Natural killer cell (primary cell): ENCODE results near the gene C19orf25. TPM values are rescaled to one million over a fixed set of nuclear protein-coding genes. Genes with fewer than 3 reads are reported as not detected.

ENCODE experiments used
- ATAC-seq, 3 donors: fragments of 150-1000 bp in 2 of 3; fragments of 200-7000 bp in 1 of 3; cut with Tn5 transposase; 1 replicate in 1 of 3; 2 replicates in 2 of 3; pipeline ENCODE4 v1.10.0; 2021; ENCODE audit warnings: mild to moderate bottlenecking in 2 of 3, moderate library complexity in 2 of 3
- DNase-seq, 2 donors: peaks; one replicate each; pipeline versions ENCODE4 v3.0.0 to v3.0.0-alpha.2; 2013 to 2021; ENCODE audit warnings: mixed read lengths in 1 of 2
- H3K27ac ChIP-seq: one replicate; pipeline ENCODE4 v1.5.1; 2013; ENCODE audit warnings: mild to moderate bottlenecking, low read length
- H3K27me3 ChIP-seq: one replicate; pipeline ENCODE4 v1.6.1; 2013; ENCODE audit warnings: low read length; ENCODE audit not compliant: control insufficient read depth, insufficient read depth
- H3K36me3 ChIP-seq: one replicate; pipeline ENCODE4 v1.6.1; 2013; ENCODE audit warnings: low read length; ENCODE audit not compliant: control insufficient read depth, insufficient read depth
- H3K4me1 ChIP-seq: one replicate; pipeline ENCODE4 v1.6.1; 2013; ENCODE audit warnings: low read length; ENCODE audit not compliant: control insufficient read depth, insufficient read depth
- H3K4me3 ChIP-seq: one replicate; pipeline ENCODE4 v1.5.1; 2013; ENCODE audit warnings: low read length
- H3K9me3 ChIP-seq: one replicate; pipeline ENCODE4 v1.6.1; 2013; ENCODE audit warnings: low read length; ENCODE audit not compliant: control insufficient read depth, insufficient read depth
- H3K27ac Mint-ChIP-seq, 2 donors: one replicate each; pipeline ENCODE4 v1.8.0; 2022; ENCODE audit warnings: mild to moderate bottlenecking in 2 of 2, mixed read lengths in 2 of 2, moderate library complexity in 1 of 2
- H3K27me3 Mint-ChIP-seq, 2 donors: one replicate each; pipeline ENCODE4 v1.8.0; 2022; ENCODE audit warnings: low read depth in 2 of 2, mixed read lengths in 2 of 2
- H3K36me3 Mint-ChIP-seq: one replicate; pipeline ENCODE4 v1.8.0; 2022; ENCODE audit warnings: mixed read lengths
- H3K4me1 Mint-ChIP-seq, 2 donors: one replicate each; pipeline ENCODE4 v1.8.0; 2022; ENCODE audit warnings: mixed read lengths in 2 of 2
- H3K4me3 Mint-ChIP-seq: one replicate; pipeline ENCODE4 v1.8.0; 2022; ENCODE audit warnings: mild to moderate bottlenecking, moderate library complexity, mixed read lengths
- H3K9me3 Mint-ChIP-seq, 2 donors: one replicate each; pipeline ENCODE4 v1.8.0; 2022; ENCODE audit warnings: mixed read lengths in 2 of 2
- CTCF ChIP-seq: fragments of 200-600 bp; IDR thresholded peaks from one replicate; pipeline ENCODE4 v1.8.0; 2022; ENCODE audit warnings: antibody characterized with exemption
- WGBS: methylation state at CpG from one replicate; pipeline ENCODE4 v1.1.7; 2013; ENCODE audit warnings: missing lambda C conversion rate; ENCODE audit not compliant: insufficient coverage; 5-methylcytosine and 5-hydroxymethylcytosine counted together
- intact Hi-C: fragments of 100-400 bp; cut with micrococcal nuclease; formaldehyde crosslinking; loops from one replicate; pipeline ENCODE4 v1.14.2; 2022
- total RNA-seq, 4 donors: library from RNA; stranded (reverse); fragments of 120-200 nt in 1 of 4; gene quantifications; one replicate each; pipeline versions ENCODE4 v1.2.3 to v1.2.4, GENCODE V29; 2013 to 2022

The C19orf25 gene
- total RNA-seq, 3 donors from 2014 or later (not counting 1 experiment from before 2014, with no cell fraction given), result 30.2 to 42.2 (median 34.3) TPM

GRCh38 chr19:1468821-1469254 lies 10.2 kb downstream of the C19orf25 start:
- Histone ChIP-seq H3K9me3 (no peaks in the 10 kb centered on the region), H3K4me3 (no peak overlapping the region), H3K4me1 (peaks cover 64% of the 10 kb centered on the region), H3K27ac (no peak overlapping the region), H3K36me3 (no peaks in the 10 kb centered on the region), H3K27me3 (peaks cover 27% of the 10 kb centered on the region)
- no peaks in the 10 kb centered on the region for H3K36me3 Mint-ChIP-seq
- H3K27ac Mint-ChIP-seq, result no peak overlapping the region
- H3K9me3 Mint-ChIP-seq, result no peaks in the 10 kb centered on the region
- H3K27me3 Mint-ChIP-seq, result peaks cover 0 to 5% of the 10 kb centered on the region in 2 donors
- peak in 1 of 3 donors; percentile 6 for ATAC-seq
- WGBS, result 2% methylated on average over 47 of the region's 47 CpGs
- H3K4me3 Mint-ChIP-seq, result no peak overlapping the region
- intact Hi-C loops, result no loop called here
- H3K4me1 Mint-ChIP-seq, result peaks cover 0 to 18% of the 10 kb centered on the region in 2 donors
- no peak for TF ChIP-seq CTCF
- peak in 1 of 2 donors; percentile 45 for DNase-seq

GRCh38 chr19:1468274-1468820 lies 10.7 kb downstream of the C19orf25 start:
- Mint-ChIP-seq H3K27ac (no peak overlapping the region), H3K9me3 (no peaks in the 10 kb centered on the region), H3K36me3 (no peaks in the 10 kb centered on the region), H3K27me3 (peaks cover 0 to 5% of the 10 kb centered on the region in 2 donors), H3K4me3 (peak overlapping the region; percentile 40), H3K4me1 (peaks cover 0 to 15% of the 10 kb centered on the region in 2 donors)
- ATAC-seq, result no peak
- Histone ChIP-seq H3K27ac (no peak overlapping the region), H3K36me3 (no peaks in the 10 kb centered on the region), H3K9me3 (no peaks in the 10 kb centered on the region), H3K4me1 (peaks cover 64% of the 10 kb centered on the region), H3K27me3 (peaks cover 27% of the 10 kb centered on the region), H3K4me3 (no peak overlapping the region)
- intact Hi-C loops, result no loop called here
- 6% methylated on average over 49 of the region's 49 CpGs for WGBS
- no peak for DNase-seq
- TF ChIP-seq CTCF, result no peak

GRCh38 chr19:1467490-1468273 lies 11.3 kb downstream of the C19orf25 start:
- Mint-ChIP-seq H3K9me3 (no peaks in the 10 kb centered on the region), H3K27ac (no peak overlapping the region), H3K36me3 (no peaks in the 10 kb centered on the region), H3K27me3 (peaks cover 0 to 3% of the 10 kb centered on the region in 2 donors), H3K4me3 (no peak overlapping the region), H3K4me1 (peaks cover 0 to 11% of the 10 kb centered on the region in 2 donors)
- H3K4me3 ChIP-seq, result no peak overlapping the region
- H3K27ac ChIP-seq, result no peak overlapping the region
- no peaks in the 10 kb centered on the region for H3K36me3 ChIP-seq
- no peak for TF ChIP-seq CTCF
- peaks cover 27% of the 10 kb centered on the region for H3K27me3 ChIP-seq
- 4% methylated on average over 92 of the region's 92 CpGs for WGBS
- DNase-seq (no peak), ATAC-seq (no peak)
- H3K4me1 ChIP-seq, result peaks cover 61% of the 10 kb centered on the region
- H3K9me3 ChIP-seq, result no peaks in the 10 kb centered on the region
- intact Hi-C loops, result no loop called here
